Measurements from ENCODE around the gene NUCB2.
A peak's percentile ranks its signal among the peaks of the same experiment; 100 is the strongest.
"Not testable (repeated sequence)": the region's sequence is repeated elsewhere in the genome, so short reads cannot be mapped to it uniquely, and the experiment has no call there.

NUCB2 gene

DNA sequence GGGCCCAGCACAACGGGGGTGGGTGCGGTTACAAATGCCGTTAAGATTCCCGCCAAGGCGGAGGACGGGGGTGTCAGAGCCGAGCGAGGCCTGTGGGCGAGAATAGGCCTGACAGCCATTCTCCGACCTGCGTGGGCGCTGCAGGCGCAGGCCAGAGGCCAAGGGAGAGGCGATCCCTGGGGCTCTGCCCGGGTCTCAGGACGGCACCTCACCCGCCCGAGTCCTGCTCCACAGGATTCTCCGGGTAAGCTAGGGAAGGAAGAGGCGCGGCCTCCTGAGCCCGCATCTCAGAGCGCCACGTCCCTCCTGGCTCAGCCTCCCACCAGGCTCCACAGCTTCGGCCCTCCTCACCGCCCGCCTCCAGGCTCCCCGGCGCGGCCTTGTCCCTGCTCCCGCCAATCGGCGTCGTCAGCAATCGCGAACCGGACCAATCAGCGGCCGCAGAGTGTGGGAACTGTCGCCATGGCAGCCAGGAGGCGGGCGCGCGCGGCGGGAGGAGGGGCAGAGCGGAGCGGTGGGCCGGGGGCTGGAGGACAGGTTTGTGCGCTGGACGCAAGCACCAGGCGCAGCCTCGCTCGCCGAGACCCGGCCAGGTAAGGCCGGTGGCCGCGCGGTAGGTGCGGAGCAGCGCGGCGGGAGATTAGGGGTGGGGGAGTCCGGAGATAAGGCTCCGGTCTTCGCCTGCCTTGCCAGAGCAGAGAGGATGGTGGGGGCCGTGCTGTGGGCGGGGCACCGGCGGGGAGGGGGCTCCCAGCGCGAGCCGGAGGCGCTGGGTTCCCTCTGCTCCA, at the start of gene NUCB2:
Gene NUCB2 (plus strand): TSS at position 504 of the 788 bp plus-strand sequence. CDS start 18,585 bp downstream, outside the sequence.
- peak; percentile 96 for DNase-seq

- not testable (repeated sequence) for DNase-seq
Observed at GRCh38 chr11:17228186-17228925, 48.2 kb upstream of the NUCB2 start.

DNA sequence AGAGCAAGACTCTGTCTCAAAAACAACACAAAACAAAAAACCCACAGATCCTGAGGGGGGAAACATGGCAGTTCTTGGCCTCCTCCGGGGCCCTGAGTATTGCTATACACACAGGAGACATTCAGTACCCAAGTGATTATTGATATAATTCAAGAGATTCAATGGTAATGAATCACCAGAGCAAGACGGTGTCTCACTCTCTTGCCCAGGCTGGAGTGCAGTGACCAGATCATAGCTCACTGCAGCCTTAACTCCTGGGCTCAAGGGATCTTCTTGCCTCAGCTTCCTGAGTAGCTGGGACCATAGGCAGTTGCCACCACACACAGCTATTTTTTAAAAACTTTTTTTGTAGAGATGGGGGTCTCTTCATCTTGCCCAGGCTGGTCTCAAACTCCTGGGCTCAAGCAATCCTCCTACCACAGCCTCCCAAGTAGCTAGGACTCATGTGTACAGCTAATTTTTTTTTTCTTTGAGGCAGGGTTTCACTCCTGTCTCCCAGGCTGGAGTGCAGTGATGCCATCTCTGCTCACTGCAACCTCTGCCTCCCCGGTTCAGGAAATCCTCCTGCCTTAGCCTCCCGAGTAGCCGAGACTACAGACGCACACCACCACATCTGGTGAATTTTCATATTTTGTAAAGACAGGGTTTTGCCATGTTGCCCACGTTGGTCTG, 46.9 kb upstream of the NUCB2 start:
- DNase-seq: no peak

DNA sequence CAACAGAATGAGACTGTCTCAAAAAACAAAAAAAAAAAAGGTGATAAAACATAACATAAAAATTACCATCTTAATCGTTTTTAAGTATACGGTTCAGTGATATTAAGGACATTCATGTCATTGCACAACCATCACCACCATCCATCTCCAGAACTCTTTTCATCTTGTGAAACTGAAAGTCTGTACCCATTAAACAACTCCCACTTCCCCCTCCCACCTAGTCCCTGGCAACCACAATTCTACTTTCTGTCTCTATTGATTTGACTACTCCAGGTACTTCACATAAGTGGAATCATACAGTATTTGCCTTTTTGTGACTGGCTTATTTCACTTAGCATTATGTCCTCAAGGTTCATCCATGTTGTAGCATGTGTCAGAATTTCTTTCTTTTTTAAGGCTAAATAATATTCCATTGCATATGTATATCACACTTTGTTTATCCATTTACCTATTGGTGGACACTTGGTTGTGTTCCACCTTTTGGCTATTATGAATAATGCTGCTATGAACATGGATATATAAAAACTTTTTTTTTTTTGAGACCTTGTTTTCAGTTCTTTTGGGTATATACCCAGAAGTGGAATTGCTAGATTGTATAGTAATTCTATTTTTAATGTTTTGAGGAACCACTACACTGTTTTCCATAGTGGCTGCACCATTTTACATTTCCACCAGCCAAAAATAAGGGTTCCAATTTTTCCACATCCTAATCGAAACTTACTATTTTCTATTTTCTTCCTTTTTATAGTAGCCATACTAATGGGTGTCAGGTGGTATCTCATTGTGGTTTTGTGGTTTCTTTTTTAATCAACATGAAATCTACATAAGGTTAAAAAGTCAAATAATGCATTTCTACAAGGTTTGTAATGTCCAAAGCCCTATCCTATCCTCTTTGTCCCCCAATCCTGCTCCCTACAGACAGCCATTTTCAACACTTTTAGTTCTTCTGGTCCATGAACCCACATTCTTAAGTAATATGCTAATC, 45.4 kb upstream of the NUCB2 start:
- DNase-seq: peak; percentile 74

- no peak for DNase-seq
Observed at GRCh38 chr11:17233101-17233500, 43.4 kb upstream of the NUCB2 start.

DNA sequence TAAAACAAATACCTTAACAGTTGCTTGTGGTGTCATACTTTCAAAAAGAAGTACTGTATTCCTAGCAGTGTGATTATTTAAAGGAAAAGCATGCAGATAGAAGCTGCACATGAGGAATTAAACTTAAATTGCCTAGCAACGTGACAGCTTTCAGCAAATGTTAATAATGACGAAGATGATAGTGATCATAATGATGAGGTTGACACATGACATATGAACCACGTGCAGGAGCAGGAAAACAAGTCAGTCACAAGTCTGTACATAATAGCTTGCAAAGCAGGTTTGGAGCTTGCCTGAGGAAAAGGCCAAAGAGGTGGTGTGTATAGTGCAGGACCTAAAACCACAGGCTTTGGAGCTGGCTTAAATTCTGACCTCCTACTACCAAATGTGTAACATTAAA, 38.2 kb upstream of the NUCB2 start:
- DNase-seq: no peak

- DNase-seq: not testable (repeated sequence)
Observed at GRCh38 chr11:17239927-17240326, 36.6 kb upstream of the NUCB2 start.

DNA sequence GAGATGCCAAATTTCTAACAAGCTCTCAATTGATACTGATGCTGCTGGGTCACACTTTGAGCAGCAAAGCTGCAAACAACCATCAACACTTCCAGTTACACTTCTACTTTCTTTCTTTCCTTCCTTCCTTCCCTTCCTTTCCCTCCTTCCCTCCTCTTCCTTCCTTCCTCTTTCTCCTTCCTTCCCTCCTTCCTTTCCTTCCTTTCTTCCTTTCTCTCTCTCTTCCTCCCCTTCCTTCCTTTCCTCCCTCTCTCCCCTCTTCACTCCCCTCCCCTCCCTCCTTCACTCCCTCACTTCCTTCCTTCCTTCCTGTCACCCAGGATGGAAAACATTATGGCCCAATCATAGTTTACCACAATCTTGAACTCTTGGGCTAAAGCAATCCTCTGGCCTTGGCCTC, 35.8 kb upstream of the NUCB2 start:
- DNase-seq: no peak

- not testable (repeated sequence) for DNase-seq
Observed at GRCh38 chr11:17242954-17243353, 33.6 kb upstream of the NUCB2 start.

DNA sequence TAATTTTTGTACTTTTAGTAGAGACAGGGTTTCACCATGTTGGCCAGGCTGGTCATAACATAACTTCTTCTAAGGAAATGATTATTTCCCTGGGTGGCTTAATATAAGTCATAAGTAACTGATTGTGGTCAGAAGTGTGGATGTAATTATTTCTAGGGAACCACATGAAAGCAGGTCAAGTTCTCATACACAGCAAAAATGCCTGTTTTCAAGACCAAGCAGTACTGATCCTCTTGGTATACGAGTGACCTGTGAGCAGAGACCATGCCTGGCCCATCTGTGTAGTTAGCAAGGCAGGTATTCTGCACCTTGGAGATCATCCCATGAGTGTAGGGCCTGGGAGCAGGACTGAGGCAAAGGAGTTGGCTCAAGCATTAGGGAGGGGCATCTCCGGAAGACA, 32.5 kb upstream of the NUCB2 start:
- peak; percentile 38 for DNase-seq

GRCh38 chr11:17250561-17251350, 25.8 kb upstream of the NUCB2 start:
- no peak for DNase-seq

GRCh38 chr11:17252704-17253103, 23.8 kb upstream of the NUCB2 start:
- DNase-seq: no peak

DNA sequence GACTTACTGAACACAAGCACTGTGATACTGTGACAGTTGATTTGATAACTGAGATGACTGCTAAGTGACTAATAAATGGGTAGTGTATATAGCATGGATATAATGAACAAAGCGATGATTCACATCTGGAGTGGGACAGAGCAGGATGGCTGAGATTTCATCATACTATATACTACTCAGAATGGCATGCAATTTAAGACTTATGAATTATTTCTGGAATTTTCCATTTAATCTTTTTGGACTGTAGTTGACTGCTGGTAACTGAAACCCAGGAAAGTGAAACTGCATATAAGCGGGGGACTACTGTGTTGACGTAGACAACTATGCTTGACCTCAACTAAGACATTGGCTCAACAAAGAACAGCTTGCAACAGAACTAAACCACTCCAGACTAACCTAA, 20.0 kb upstream of the NUCB2 start:
- DNase-seq: peak; percentile 78

GRCh38 chr11:17257196-17257595, 19.3 kb upstream of the NUCB2 start:
- peak; percentile 77 for DNase-seq

GRCh38 chr11:17258670-17259069, 17.9 kb upstream of the NUCB2 start:
- DNase-seq: no peak

- DNase-seq: no peak
Observed at GRCh38 chr11:17259519-17259918, 17.0 kb upstream of the NUCB2 start.

DNA sequence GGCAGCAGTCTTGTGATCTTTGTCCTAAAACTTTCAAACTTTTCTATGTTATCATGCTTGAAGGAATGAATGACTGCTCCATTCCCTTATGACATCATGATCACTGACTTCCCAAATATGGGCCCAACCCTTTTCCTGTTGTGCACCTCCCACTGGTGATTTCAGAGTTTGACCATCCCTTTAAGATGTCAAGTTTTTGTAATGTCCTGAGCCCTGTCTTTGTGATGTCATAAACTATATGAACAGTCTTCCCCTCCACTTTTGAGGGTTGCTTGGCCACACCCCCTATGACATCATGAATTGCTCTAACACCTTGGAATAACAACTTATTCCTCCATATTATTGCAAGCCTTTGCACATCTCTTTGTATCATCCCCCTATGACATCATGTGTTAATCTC, 16.5 kb upstream of the NUCB2 start:
- DNase-seq: peak; percentile 62

- DNase-seq: no peak
Observed at GRCh38 chr11:17263769-17264168, 12.8 kb upstream of the NUCB2 start.

- DNase-seq: no peak
Observed at GRCh38 chr11:17266781-17267180, 9.8 kb upstream of the NUCB2 start.

DNA sequence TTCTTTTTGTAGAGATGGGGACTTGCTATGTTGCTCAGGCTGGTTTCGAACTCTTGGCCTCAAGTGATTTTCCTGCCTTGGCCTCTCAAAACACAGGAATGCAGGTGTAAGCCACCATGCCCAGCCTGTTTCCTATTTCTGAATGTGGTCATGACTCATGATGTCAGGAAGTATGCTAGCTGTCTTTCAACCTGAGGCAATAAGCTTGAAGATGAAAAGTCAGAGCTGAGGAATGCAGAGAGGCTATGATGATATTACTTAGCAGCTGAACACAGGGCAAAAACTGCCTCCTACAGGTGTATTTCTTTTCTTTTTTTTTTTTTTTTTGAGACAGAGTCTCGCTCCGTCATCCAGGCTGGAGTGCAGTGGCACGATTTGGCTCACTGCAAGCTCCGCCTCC, 9.0 kb upstream of the NUCB2 start:
- DNase-seq: no peak

- DNase-seq: peak; percentile 15
Observed at GRCh38 chr11:17268500-17268899, 8.0 kb upstream of the NUCB2 start.

- DNase-seq: peak; percentile 71
Observed at GRCh38 chr11:17268902-17269301, 7.6 kb upstream of the NUCB2 start.
